Measurements from ENCODE around the gene SUFU. TPM values are rescaled to one million over a fixed set of nuclear protein-coding genes. Genes with fewer than 3 reads are reported as not detected.

Gene SUFU
- total and polyA plus RNA-seq, 2 experiments from 2014 or later = 2.8 to 5.6 TPM

DNA sequence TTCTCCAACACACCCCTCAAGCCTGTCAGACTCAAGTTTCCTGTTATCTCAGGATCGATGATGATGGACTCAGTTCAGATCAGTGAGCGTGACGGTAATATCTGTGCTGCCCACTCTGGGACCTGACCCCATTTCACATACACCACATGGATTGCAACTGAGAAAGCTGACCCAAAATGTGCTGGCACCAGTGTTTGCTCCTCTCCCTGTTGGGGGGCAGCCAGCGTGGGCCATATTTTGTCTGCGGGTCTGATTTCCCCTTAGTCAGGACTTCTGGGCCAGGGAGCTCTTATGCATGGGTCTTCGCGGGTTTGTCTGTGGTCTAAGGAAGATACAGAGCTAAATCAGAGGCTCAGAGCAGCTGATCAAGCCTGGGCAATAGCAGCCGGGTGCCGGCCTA is 97.9 kb downstream of the SUFU start:
- H3K9me3 Mint-ChIP-seq = no peaks in the 10 kb centered on the region; the same call in 2 of the 3 replicates
- H3K4me2 ChIP-seq = no peak overlapping the region
- H3K36me3 Mint-ChIP-seq (ENCODE audit: low read depth) = no peaks in the 10 kb centered on the region
- peaks cover 2% of the 10 kb centered on the region for H3K27me3 Mint-ChIP-seq (ENCODE audit: insufficient read depth, low read depth, poor library complexity)
- H3K4me3 Mint-ChIP-seq = no peak overlapping the region
- peaks cover under 1% of the 10 kb centered on the region; the same call in 1 of the 3 replicates for H3K4me1 Mint-ChIP-seq
- H3K4me1 ChIP-seq (ENCODE audit: insufficient read depth) = no peaks in the 10 kb centered on the region
- H3K27ac Mint-ChIP-seq = no peak overlapping the region
- H3K27me3 ChIP-seq (ENCODE audit: insufficient read depth) = no peaks in the 10 kb centered on the region
- TF ChIP-seq, protein P1, sequence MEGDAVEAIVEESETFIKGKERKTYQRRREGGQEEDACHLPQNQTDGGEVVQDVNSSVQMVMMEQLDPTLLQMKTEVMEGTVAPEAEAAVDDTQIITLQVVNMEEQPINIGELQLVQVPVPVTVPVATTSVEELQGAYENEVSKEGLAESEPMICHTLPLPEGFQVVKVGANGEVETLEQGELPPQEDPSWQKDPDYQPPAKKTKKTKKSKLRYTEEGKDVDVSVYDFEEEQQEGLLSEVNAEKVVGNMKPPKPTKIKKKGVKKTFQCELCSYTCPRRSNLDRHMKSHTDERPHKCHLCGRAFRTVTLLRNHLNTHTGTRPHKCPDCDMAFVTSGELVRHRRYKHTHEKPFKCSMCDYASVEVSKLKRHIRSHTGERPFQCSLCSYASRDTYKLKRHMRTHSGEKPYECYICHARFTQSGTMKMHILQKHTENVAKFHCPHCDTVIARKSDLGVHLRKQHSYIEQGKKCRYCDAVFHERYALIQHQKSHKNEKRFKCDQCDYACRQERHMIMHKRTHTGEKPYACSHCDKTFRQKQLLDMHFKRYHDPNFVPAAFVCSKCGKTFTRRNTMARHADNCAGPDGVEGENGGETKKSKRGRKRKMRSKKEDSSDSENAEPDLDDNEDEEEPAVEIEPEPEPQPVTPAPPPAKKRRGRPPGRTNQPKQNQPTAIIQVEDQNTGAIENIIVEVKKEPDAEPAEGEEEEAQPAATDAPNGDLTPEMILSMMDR (conservative IDR thresholded peaks at IDR 0.05; ENCODE audit: low read depth in 2 of 2) = no peak
- no peak for TF ChIP-seq ZNF462 (CRISPR knock-in tag; IDR thresholded peaks at IDR 0.05)
- no peak for TF ChIP-seq POLR2AphosphoS5 (IDR thresholded peaks at IDR 0.05; ENCODE audit: low read depth)
- no peak for TF ChIP-seq REST (IDR thresholded peaks at IDR 0.05; ENCODE audit: unreplicated experiment)
- TF ChIP-seq ZNF331 (CRISPR knock-in tag; IDR thresholded peaks at IDR 0.05; ENCODE audit: low read depth) = no peak
- no peak for TF ChIP-seq EZH2phosphoT487 (IDR thresholded peaks at IDR 0.05; ENCODE audit: unreplicated experiment)
- no peak for TF ChIP-seq EZH2 (IDR thresholded peaks at IDR 0.05; ENCODE audit: low read depth, unreplicated experiment)
- no peak for TF ChIP-seq ZNF114 (CRISPR knock-in tag; IDR thresholded peaks at IDR 0.05)
- TF ChIP-seq NANOG (IDR thresholded peaks at IDR 0.05; ENCODE audit: borderline replicate concordance) = no peak
- no peak for TF ChIP-seq CREB1 (CRISPR knock-in tag; IDR thresholded peaks at IDR 0.05; ENCODE audit: low read depth)
- no peak for TF ChIP-seq STAT1 (IDR thresholded peaks at IDR 0.05; ENCODE audit: unreplicated experiment)
- no peak for TF ChIP-seq JUNB (IDR thresholded peaks at IDR 0.05; ENCODE audit: unreplicated experiment)
- no peak for TF ChIP-seq ETS1 (IDR thresholded peaks at IDR 0.05)
- ATAC-seq (no peak), DNase-seq (ENCODE audit: low spot score) (no peak)
- H3K79me2 ChIP-seq (replicated peaks; ENCODE audit: insufficient read depth) = no peaks in the 10 kb centered on the region
- H3K9me2 ChIP-seq (ENCODE audit: insufficient read depth) = no peaks in the 10 kb centered on the region
- 0 out of 2 replicates have a peak, but pooled peaks cover 2% of the 10 kb centered on the region for H3F3A ChIP-seq (replicated peaks; ENCODE audit: low read depth)
- H3K4me3 ChIP-seq = no peak overlapping the region
- H3K27ac ChIP-seq (ENCODE audit: low read depth) = no peak overlapping the region
- H4K20me1 ChIP-seq (replicated peaks; ENCODE audit: insufficient read depth) = no peaks in the 10 kb centered on the region
- H2AFZ ChIP-seq = no peak overlapping the region
- no peaks in the 10 kb centered on the region for H3K36me3 ChIP-seq (ENCODE audit: insufficient read depth)
